Right atrium auricular region (tissue), 2 donors: ENCODE data around the gene MCF2L. TPM values are rescaled to one million over a fixed set of nuclear protein-coding genes. Genes with fewer than 3 reads are reported as not detected.

Experiments used
- DNase-seq: peaks from one replicate; pipeline ENCODE4 v3.0.0-alpha.2; 2019; ENCODE audit warnings: low spot score
- H3K27ac ChIP-seq, 2 donors: fragments of 200-600 bp; sonication (generic); 1 replicate in 1 of 2; 2 replicates in 1 of 2; pipeline ENCODE4 v1.5.1; 2016 to 2019
- H3K27me3 ChIP-seq, 2 donors: fragments of 200-600 bp; sonication (generic); one replicate each; pipeline versions ENCODE4 v1.5.1 to v1.6.0; 2017 to 2019
- H3K36me3 ChIP-seq: fragments of 200-600 bp; sonication (generic); one replicate; pipeline ENCODE4 v1.5.1; 2016
- H3K4me1 ChIP-seq, 2 donors: fragments of 200-600 bp; sonication (generic); one replicate each; pipeline versions ENCODE4 v1.5.1 to v1.6.0; 2017 to 2019
- H3K4me3 ChIP-seq, 2 donors: fragments of 200-600 bp; sonication (generic); 1 replicate in 1 of 2; 2 replicates in 1 of 2; pipeline ENCODE4 v1.5.1; 2017 to 2019; ENCODE audit warnings: mild to moderate bottlenecking in 1 of 2, moderate library complexity in 1 of 2
- H3K9me3 ChIP-seq, 2 donors: fragments of 200-600 bp; sonication (generic); one replicate each; pipeline ENCODE4 v1.5.1; 2019
- total RNA-seq, 2 donors: library from RNA; depleted of rRNA; stranded (reverse); fragments of >200 nt; gene quantifications; one replicate each; pipeline ENCODE4 v1.1.0, GENCODE V29; 2016
- TF ChIP-seq, protein P1 (sequence below), 2 donors: fragments of 200-600 bp; sonication (generic); IDR thresholded peaks; one replicate each; pipeline ENCODE4 v1.5.1; 2019; ENCODE audit warnings: antibody characterized with exemption in 2 of 2

Gene MCF2L
- total RNA-seq, 2 donors from 2014 or later: 17.1 to 21.6 TPM

DNA sequence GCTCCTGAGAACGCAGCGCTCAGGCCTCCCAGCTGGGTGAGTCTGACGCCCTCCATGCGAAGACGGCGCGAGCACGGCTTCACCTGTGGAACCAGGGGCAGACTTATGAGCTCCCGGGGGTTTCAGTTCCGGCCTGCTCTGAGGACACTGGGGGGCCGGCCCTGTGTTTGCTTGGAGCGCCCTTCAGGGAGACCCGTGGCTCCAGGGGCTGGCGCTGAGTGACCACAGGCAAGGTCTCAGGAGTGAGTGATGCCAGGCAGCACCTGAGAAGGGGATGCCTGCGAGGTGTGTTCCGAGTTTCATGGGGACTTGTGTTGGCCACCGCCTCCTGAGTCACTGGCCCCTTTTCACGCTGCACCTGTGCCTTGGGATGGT is 4.5 kb downstream of the MCF2L start:
- no peaks in the 10 kb centered on the region for H3K36me3 ChIP-seq
- H3K4me1 ChIP-seq: peaks cover 0 to 21% of the 10 kb centered on the region in 2 donors
- no peak for DNase-seq
- H3K27ac ChIP-seq: no peak overlapping the region
- no peaks in the 10 kb centered on the region for H3K9me3 ChIP-seq
- H3K27me3 ChIP-seq: no peaks in the 10 kb centered on the region
- TF ChIP-seq, protein P1, sequence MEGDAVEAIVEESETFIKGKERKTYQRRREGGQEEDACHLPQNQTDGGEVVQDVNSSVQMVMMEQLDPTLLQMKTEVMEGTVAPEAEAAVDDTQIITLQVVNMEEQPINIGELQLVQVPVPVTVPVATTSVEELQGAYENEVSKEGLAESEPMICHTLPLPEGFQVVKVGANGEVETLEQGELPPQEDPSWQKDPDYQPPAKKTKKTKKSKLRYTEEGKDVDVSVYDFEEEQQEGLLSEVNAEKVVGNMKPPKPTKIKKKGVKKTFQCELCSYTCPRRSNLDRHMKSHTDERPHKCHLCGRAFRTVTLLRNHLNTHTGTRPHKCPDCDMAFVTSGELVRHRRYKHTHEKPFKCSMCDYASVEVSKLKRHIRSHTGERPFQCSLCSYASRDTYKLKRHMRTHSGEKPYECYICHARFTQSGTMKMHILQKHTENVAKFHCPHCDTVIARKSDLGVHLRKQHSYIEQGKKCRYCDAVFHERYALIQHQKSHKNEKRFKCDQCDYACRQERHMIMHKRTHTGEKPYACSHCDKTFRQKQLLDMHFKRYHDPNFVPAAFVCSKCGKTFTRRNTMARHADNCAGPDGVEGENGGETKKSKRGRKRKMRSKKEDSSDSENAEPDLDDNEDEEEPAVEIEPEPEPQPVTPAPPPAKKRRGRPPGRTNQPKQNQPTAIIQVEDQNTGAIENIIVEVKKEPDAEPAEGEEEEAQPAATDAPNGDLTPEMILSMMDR (IDR thresholded peaks at IDR 0.05): no peak
- H3K4me3 ChIP-seq: no peak overlapping the region

DNA sequence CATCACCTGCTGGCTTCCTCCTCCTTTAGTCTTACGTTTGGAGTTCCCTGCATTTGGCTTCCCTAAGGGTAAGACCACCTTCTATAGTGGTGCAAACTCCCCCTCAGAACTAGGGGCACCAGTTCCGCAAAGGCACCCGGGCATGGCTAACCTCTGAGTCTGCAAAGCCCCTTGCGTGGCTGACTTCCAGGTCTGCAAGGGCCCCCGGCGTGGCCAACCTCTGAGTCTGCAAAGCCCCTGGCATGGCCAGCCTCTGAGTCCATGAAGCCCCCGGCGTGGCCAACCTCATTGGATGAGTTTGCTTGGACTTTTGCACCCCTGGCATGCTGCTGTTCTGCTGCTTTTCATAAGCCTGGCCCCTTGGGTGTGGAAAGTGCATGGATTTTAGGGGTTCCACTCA is 5.1 kb downstream of the MCF2L start:
- Histone ChIP-seq H3K36me3 (no peaks in the 10 kb centered on the region), H3K27me3 (no peaks in the 10 kb centered on the region), H3K4me1 (peaks cover 0 to 20% of the 10 kb centered on the region in 2 donors), H3K4me3 (no peak overlapping the region), H3K9me3 (no peaks in the 10 kb centered on the region), H3K27ac (no peak overlapping the region)
- TF ChIP-seq, protein P1 (IDR thresholded peaks at IDR 0.05): no peak
- no peak for DNase-seq

DNA sequence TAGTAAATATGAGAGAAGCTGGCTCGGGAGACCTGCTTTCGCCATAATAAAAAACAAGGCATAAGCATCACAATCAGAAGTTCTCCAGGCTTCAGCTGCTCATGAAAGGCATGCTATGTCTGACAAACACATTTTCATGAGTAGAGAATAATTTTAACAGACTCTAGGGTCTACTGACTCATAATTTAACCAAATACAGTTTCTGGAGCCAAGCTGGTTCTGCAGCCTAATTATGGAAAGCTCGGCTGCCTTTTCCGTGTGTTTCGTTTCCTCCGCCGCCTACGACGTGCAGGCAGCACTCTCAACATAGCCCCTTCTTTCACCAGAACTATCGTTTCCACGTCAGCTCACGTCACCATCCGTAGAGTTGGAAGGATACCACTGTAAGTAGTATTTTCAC is 5.7 kb downstream of the MCF2L start:
- Histone ChIP-seq H3K4me3 (no peak overlapping the region), H3K36me3 (no peaks in the 10 kb centered on the region), H3K4me1 (peaks cover 0 to 16% of the 10 kb centered on the region in 2 donors), H3K27me3 (no peaks in the 10 kb centered on the region), H3K9me3 (no peaks in the 10 kb centered on the region), H3K27ac (no peak overlapping the region)
- TF ChIP-seq, protein P1 (IDR thresholded peaks at IDR 0.05): no peak
- DNase-seq: no peak

DNA sequence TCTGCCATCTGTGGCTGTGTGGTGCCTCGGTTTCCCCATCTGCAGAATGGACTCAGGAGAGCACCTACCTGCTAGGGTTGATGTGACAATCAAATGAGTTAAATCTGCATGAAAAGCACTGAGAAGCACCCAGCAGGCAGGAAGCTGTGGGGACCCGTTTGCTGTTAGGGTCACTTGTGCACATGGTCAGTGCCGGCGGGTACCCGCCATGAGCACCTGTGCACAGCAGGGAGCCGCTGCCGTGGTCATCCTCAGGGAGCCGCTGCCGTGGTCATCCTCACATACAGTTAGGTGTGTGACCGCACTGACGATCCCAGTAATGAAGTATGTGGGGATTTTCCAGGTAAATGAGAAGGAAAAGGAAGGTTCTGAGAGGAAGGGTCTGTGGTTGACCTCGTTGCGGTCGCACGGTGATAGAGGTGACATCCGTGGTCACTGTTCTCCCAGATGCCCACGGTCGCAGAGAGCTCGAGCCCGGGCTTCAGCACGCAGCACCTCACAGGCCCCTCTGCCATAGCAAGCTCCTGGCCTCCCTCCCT is 6.5 kb downstream of the MCF2L start:
- DNase-seq: no peak
- H3K27ac ChIP-seq: no peak overlapping the region
- H3K36me3 ChIP-seq: no peaks in the 10 kb centered on the region
- no peaks in the 10 kb centered on the region for H3K9me3 ChIP-seq
- H3K27me3 ChIP-seq: no peaks in the 10 kb centered on the region
- TF ChIP-seq, protein P1 (IDR thresholded peaks at IDR 0.05): no peak
- peaks cover 0 to 9% of the 10 kb centered on the region in 2 donors for H3K4me1 ChIP-seq
- no peak overlapping the region for H3K4me3 ChIP-seq

DNA sequence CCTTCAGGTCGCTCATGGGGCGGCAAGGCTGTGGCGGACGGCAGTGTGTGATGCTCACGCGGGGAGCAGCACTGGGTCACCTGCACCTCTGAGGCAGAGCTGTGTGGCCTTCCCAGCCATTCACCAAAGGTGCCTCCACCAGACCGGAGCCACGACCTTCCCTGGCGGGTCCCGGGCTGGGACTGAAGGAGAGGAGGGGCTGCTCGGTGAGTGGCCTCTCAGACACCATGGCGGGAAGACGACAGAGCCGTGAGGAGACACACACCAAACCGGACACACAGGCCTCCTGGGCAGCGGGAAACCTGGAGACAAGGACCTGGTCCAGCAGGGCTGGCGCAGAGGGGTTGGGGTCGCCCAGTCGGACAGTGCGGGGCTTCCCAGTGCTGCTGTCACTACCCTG is 7.5 kb downstream of the MCF2L start:
- Histone ChIP-seq H3K36me3 (no peaks in the 10 kb centered on the region), H3K4me3 (no peak overlapping the region), H3K9me3 (no peaks in the 10 kb centered on the region), H3K4me1 (peaks cover 0 to 9% of the 10 kb centered on the region in 2 donors), H3K27ac (no peak overlapping the region), H3K27me3 (no peaks in the 10 kb centered on the region)
- no peak for DNase-seq
- TF ChIP-seq, protein P1 (IDR thresholded peaks at IDR 0.05): no peak

DNA sequence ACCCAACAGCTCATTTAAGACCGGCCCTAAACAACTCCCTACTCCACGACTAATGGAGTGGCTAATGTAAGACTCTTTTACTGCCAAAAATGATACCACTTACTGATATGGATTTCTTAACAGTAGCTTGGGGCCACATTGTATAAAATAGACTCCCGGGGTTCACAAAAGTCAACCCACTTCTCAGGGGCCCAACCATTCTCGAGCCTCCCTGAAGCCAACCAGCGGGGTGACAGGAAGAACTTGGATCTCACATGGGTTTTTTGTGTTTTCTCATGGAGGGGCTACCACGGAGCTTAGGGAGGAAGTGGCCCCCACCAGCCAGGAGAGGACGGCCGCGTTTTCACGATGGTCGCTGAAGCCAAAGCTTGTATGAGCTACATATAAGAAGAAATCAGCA is 8.1 kb downstream of the MCF2L start:
- Histone ChIP-seq H3K36me3 (no peaks in the 10 kb centered on the region), H3K9me3 (no peaks in the 10 kb centered on the region), H3K27me3 (no peaks in the 10 kb centered on the region), H3K4me3 (no peak overlapping the region), H3K4me1 (peaks cover 0 to 9% of the 10 kb centered on the region in 2 donors), H3K27ac (no peak overlapping the region)
- TF ChIP-seq, protein P1 (IDR thresholded peaks at IDR 0.05): no peak
- no peak for DNase-seq
